Caco-2 (cell line): Measurements from ENCODE around the gene APOBEC3B. TPM values are rescaled to one million over a fixed set of nuclear protein-coding genes. Genes with fewer than 3 reads are reported as not detected.
A peak's percentile ranks its signal among the peaks of the same experiment; 100 is the strongest.
"Not testable (repeated sequence)": the region's sequence is repeated elsewhere in the genome, so short reads cannot be mapped to it uniquely, and the experiment has no call there.

ENCODE experiments used
- BruUV-seq: library from RNA; stranded (reverse); fragments of 400-500 nt; replicated peaks from 2 replicates; lab custom pipeline; 2021; lab: Mats Ljungman, UMichigan
- CTCF ChIA-PET: fragments of 300-600 bp; sonication (Branson Sonifier 250); formaldehyde crosslinking; loops from one replicate; lab custom pipeline; 2022; ENCODE audit warnings: antibody characterized with exemption; lab: Charles Lee
- POLR2A ChIA-PET: fragments of 300-600 bp; sonication (Branson Sonifier 250); formaldehyde crosslinking; loops from one replicate; lab custom pipeline; 2022; ENCODE audit warnings: antibody characterized with exemption; lab: Charles Lee
- DNase-seq, 2 experiments: peaks; one replicate each; pipeline versions ENCODE4 v3.0.0 to v3.0.0-alpha.2; 2020 to 2022
- H3K27me3 ChIP-seq: replicated peaks from 2 replicates; pipeline ENCODE4 v1.6.0; 2011; ENCODE audit warnings: low read length; ENCODE audit not compliant: control insufficient read depth, insufficient read depth
- H3K36me3 ChIP-seq: 2 replicates; pipeline ENCODE4 v1.5.1; 2011; ENCODE audit warnings: low read length; ENCODE audit not compliant: control insufficient read depth, insufficient read depth
- H3K4me1 ChIP-seq: fragments of 250-450 bp; sonication (Bioruptor Pico); 2 replicates; pipeline ENCODE4 v1.5.1; 2020; ENCODE audit warnings: mild to moderate bottlenecking
- H3K4me3 ChIP-seq: 2 replicates; pipeline ENCODE4 v1.5.1; 2011; ENCODE audit warnings: low read depth, mild to moderate bottlenecking, control low read depth, low read length
- H3K9me3 ChIP-seq: fragments of 250-450 bp; sonication (Bioruptor Pico); 2 replicates; pipeline ENCODE4 v1.5.1; 2020; ENCODE audit warnings: mild to moderate bottlenecking, moderate library complexity
- H3K27ac Mint-ChIP-seq: one replicate; pipeline ENCODE4 v1.8.0; 2022; ENCODE audit warnings: mixed read lengths; ENCODE audit not compliant: unreplicated experiment
- H3K27me3 Mint-ChIP-seq: one replicate; pipeline ENCODE4 v1.8.0; 2022; ENCODE audit warnings: mixed read lengths; ENCODE audit not compliant: insufficient read depth, unreplicated experiment
- H3K36me3 Mint-ChIP-seq: one replicate; pipeline ENCODE4 v1.8.0; 2022; ENCODE audit warnings: mild to moderate bottlenecking, mixed read lengths; ENCODE audit not compliant: insufficient read depth, unreplicated experiment
- H3K4me1 Mint-ChIP-seq: one replicate; pipeline ENCODE4 v1.8.0; 2022; ENCODE audit warnings: low read depth, mixed read lengths; ENCODE audit not compliant: unreplicated experiment
- H3K4me3 Mint-ChIP-seq: one replicate; pipeline ENCODE4 v1.8.0; 2022; ENCODE audit warnings: mild to moderate bottlenecking, moderate library complexity, mixed read lengths; ENCODE audit not compliant: unreplicated experiment
- H3K9me3 Mint-ChIP-seq: one replicate; pipeline ENCODE4 v1.8.0; 2022; ENCODE audit warnings: mixed read lengths; ENCODE audit not compliant: unreplicated experiment
- CTCF ChIP-seq, 2 experiments: fragments of 200-600 bp in 1 of 2; IDR thresholded peaks; 1 replicate in 1 of 2; 2 replicates in 1 of 2; pipeline versions ENCODE4 v1.5.1 to v1.8.0; 2011 to 2022; ENCODE audit warnings: antibody characterized with exemption in 1 of 2, control low read depth in 1 of 2, inconsistent platforms in 1 of 2, low read depth in 1 of 2, low read length in 1 of 2, mild to moderate bottlenecking in 1 of 2, moderate library complexity in 1 of 2; ENCODE audit not compliant: insufficient read depth in 1 of 2, severe bottlenecking in 1 of 2, unreplicated experiment in 1 of 2
- intact Hi-C: fragments of 100-400 bp; cut with micrococcal nuclease; formaldehyde crosslinking; loops from one replicate; pipeline ENCODE4 v1.10.0; 2022; ENCODE audit not compliant: unreplicated experiment
- total RNA-seq: library from RNA; stranded (reverse); gene quantifications from 2 replicates; pipeline ENCODE4 v1.2.3, GENCODE V29; 2022

APOBEC3B gene
- total RNA-seq, 1 experiment from 2014 or later: 55.8 TPM

- no peaks in the 10 kb centered on the region for H3K9me3 ChIP-seq
- Mint-ChIP-seq H3K36me3 (no peaks in the 10 kb centered on the region), H3K27me3 (no peaks in the 10 kb centered on the region), H3K4me1 (no peaks in the 10 kb centered on the region), H3K4me3 (no peak overlapping the region), H3K27ac (no peak overlapping the region), H3K9me3 (no peaks in the 10 kb centered on the region)
- no peaks in the 10 kb centered on the region for H3K36me3 ChIP-seq
- POLR2A ChIA-PET: no interaction called here
- intact Hi-C loops: no loop called here
- H3K4me3 ChIP-seq: no peak overlapping the region
- no peaks in the 10 kb centered on the region for H3K27me3 ChIP-seq
- H3K4me1 ChIP-seq: no peaks in the 10 kb centered on the region
- no peak for TF ChIP-seq CTCF (IDR thresholded peaks at IDR 0.05; ENCODE audit: insufficient read depth in 1 of 2, low read depth in 1 of 2, low read length in 1 of 2, severe bottlenecking in 1 of 2, unreplicated experiment in 1 of 2)
- CTCF ChIA-PET: no interaction called here
- no TSS peak for BruUV-seq
- DNase-seq: no peak
Observed at GRCh38 chr22:39030705-39031104, 48.6 kb downstream of the APOBEC3B start.

GRCh38 chr22:39031434-39032295 is 49.5 kb downstream of the APOBEC3B start:
- H3K27me3 Mint-ChIP-seq, H3K27me3 ChIP-seq, DNase-seq, BruUV-seq, intact Hi-C loops, H3K9me3 ChIP-seq, H3K9me3 Mint-ChIP-seq, H3K36me3 Mint-ChIP-seq, H3K4me3 ChIP-seq, H3K4me3 Mint-ChIP-seq, CTCF ChIA-PET, H3K27ac Mint-ChIP-seq, H3K36me3 ChIP-seq, POLR2A ChIA-PET, H3K4me1 Mint-ChIP-seq, H3K4me1 ChIP-seq: not testable (repeated sequence)

- H3K9me3 ChIP-seq, H3K4me3 Mint-ChIP-seq, H3K36me3 ChIP-seq, intact Hi-C loops, H3K27me3 Mint-ChIP-seq, H3K4me3 ChIP-seq, H3K4me1 ChIP-seq, DNase-seq, H3K27ac Mint-ChIP-seq, H3K27me3 ChIP-seq, H3K36me3 Mint-ChIP-seq, CTCF ChIA-PET, BruUV-seq, H3K9me3 Mint-ChIP-seq, POLR2A ChIA-PET: not testable (repeated sequence)
- peaks cover 16% of the 10 kb centered on the region for H3K4me1 Mint-ChIP-seq
Observed at GRCh38 chr22:39037071-39037470, 54.9 kb downstream of the APOBEC3B start.

DNA sequence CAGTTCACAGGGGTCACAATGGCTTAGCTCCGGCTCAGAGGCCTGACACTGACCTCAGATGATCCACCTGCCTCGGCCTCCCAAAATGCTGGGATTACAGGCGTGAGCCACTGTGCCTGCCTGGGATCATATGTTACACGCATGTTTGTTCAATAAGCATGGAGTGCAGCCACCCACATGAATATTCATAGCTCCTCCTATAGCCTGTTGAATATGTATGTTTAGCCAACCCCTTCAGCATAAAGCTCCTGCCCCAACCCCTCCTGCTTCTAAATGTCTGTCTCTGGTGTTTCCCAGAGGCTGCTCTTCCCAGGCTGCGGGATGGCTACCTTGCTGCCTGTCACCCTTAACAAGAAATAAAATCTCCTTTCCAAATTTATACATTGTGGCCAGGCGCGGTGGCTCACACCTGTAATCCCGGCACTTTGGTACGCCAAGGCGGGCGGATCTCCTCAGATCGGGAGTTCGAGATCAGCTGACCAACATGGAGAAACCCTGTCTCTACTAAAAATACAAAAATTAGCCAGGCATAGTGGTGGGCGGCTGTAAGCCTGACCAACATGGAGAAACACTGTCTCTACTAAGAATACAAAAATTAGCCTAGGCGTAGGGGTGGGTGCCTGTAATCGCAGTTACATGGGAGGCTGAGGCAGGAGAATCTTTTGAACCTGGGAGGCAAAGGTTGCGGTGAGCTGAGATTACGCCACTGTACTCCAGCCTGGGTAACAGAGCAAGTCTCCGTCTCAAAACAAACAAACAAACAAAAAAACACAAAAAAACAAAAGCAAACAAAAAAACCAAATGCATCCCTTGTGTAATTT is 57.4 kb downstream of the APOBEC3B start:
- DNase-seq: no peak
- intact Hi-C loops: loop anchor here (10.0 kb wide), 1 partner anchor 75 kb away; no protein-coding TSS in a partner anchor

More for the DNA sequence above, 57.4 kb downstream of the APOBEC3B start:
- H3K36me3 Mint-ChIP-seq: peaks cover 10% of the 10 kb centered on the region
- no peaks in the 10 kb centered on the region for H3K36me3 ChIP-seq
- H3K4me1 Mint-ChIP-seq: peaks cover 16% of the 10 kb centered on the region
- H3K4me1 ChIP-seq: peaks cover 9% of the 10 kb centered on the region
- no peaks in the 10 kb centered on the region for H3K27me3 ChIP-seq
- H3K4me3 Mint-ChIP-seq: peak overlapping the region; percentile 84
- H3K27ac Mint-ChIP-seq: peak overlapping the region; percentile 63
- BruUV-seq: no TSS peak
- no peaks in the 10 kb centered on the region for H3K27me3 Mint-ChIP-seq
- H3K9me3 ChIP-seq: no peaks in the 10 kb centered on the region
- ChIA-PET CTCF (no interaction called here), POLR2A (no interaction called here)
- no peak for TF ChIP-seq CTCF (IDR thresholded peaks at IDR 0.05; ENCODE audit: insufficient read depth in 1 of 2, low read depth in 1 of 2, low read length in 1 of 2, severe bottlenecking in 1 of 2, unreplicated experiment in 1 of 2)
- no peaks in the 10 kb centered on the region for H3K9me3 Mint-ChIP-seq
- no peak overlapping the region for H3K4me3 ChIP-seq
